ENCODE results near the gene GAB2.

GRCh38 chr11:78418584-78419211, 1.1 kb upstream of the GAB2 start:
- TF ChIP-seq CTCF (IDR thresholded peaks at IDR 0.05) = no peak
- no peak for TF ChIP-seq POLR2A (IDR thresholded peaks at IDR 0.05)

Measured in thyroid gland (tissue), 4 donors.